Lung (tissue), 13 donors: ENCODE data around the gene GAS2L3. TPM values are rescaled to one million over a fixed set of nuclear protein-coding genes. Genes with fewer than 3 reads are reported as not detected.

Experiments
- ATAC-seq: fragments of 200-7000 bp; cut with Tn5 transposase; one replicate; pipeline ENCODE4 v1.9.1; 2020; ENCODE audit warnings: moderate number of reproducible peaks; ENCODE audit not compliant: insufficient read depth, low FRiP score
- DNase-seq, 3 donors: peaks; one replicate each; pipeline ENCODE4 v3.0.0-alpha.2; 2013 to 2017
- H3K27ac ChIP-seq, 2 donors: one replicate each; pipeline ENCODE4 v1.5.1; 2013; ENCODE audit warnings: mild to moderate bottlenecking in 2 of 2, moderate library complexity in 2 of 2, control low read depth in 1 of 2, inconsistent platforms in 1 of 2, low read depth in 1 of 2, low read length in 1 of 2
- H3K27me3 ChIP-seq, 3 donors: one replicate each; pipeline ENCODE4 v1.5.1; 2013; ENCODE audit warnings: low read length in 2 of 3; ENCODE audit not compliant: control insufficient read depth in 3 of 3, insufficient read depth in 3 of 3
- H3K36me3 ChIP-seq, 4 donors: one replicate each; pipeline ENCODE4 v1.5.1; 2013; ENCODE audit warnings: low read length in 4 of 4, mild to moderate bottlenecking in 1 of 4, moderate library complexity in 1 of 4; ENCODE audit not compliant: control insufficient read depth in 4 of 4, insufficient read depth in 4 of 4
- H3K4me1 ChIP-seq, 5 donors: one replicate each; pipeline ENCODE4 v1.5.1; 2013; ENCODE audit warnings: low read length in 5 of 5, mild to moderate bottlenecking in 2 of 5, moderate library complexity in 1 of 5; ENCODE audit not compliant: control insufficient read depth in 5 of 5, insufficient read depth in 5 of 5
- H3K4me3 ChIP-seq: one replicate; pipeline ENCODE4 v1.5.1; 2013; ENCODE audit warnings: mild to moderate bottlenecking, control low read depth, moderate library complexity
- H3K9ac ChIP-seq, 2 donors: one replicate each; pipeline ENCODE4 v1.5.1; 2013; ENCODE audit warnings: low read length in 2 of 2, control low read depth in 1 of 2; ENCODE audit not compliant: insufficient read depth in 1 of 2
- H3K9me3 ChIP-seq, 4 donors: one replicate each; pipeline ENCODE4 v1.5.1; 2013; ENCODE audit warnings: low read length in 3 of 4, mild to moderate bottlenecking in 1 of 4, moderate library complexity in 1 of 4; ENCODE audit not compliant: control insufficient read depth in 4 of 4, insufficient read depth in 3 of 4
- CTCF ChIP-seq: IDR thresholded peaks from 2 replicates; pipeline ENCODE4 v1.5.1; 2012; ENCODE audit warnings: mild to moderate bottlenecking; ENCODE audit errors: control extremely low read depth, extremely low read depth
- WGBS, 2 donors: extraction: QIAGEN DNeasy Blood & Tissue Kit; methylation state at CpG; one replicate each; pipeline ENCODE4 v1.1.7; 2013; 5-methylcytosine and 5-hydroxymethylcytosine counted together
- polyA plus RNA-seq, 2 donors: library from polyadenylated mRNA; stranded (reverse); fragments of 200-250 nt; gene quantifications; one replicate each; pipeline ENCODE4 v1.2.1, GENCODE V29; 2013
- small RNA-seq: library from RNA; depleted of rRNA; stranded (forward); fragments of <200 nt; gene quantifications from one replicate; pipeline ENCODE3, GENCODE V24; 2014; ENCODE audit warnings: low replicate concordance
- total RNA-seq, 2 donors: library from RNA; depleted of rRNA in 1 of 2; stranded (reverse); fragments of >200 nt in 1 of 2; gene quantifications; one replicate each; pipeline ENCODE4 v1.2.1, GENCODE V29; 2014 to 2021
- donor health status: control.
- donor health status: control.
- donor health status: Bipolar disorder and iron deficiency.
- donor health status: healthy.
- donor health status: DM: yes; HTN: yes; CAD: no.

GAS2L3 gene
- total and polyA plus RNA-seq, 4 donors = 1.7 to 15.6 (median 7.0) TPM

- Histone ChIP-seq H3K27me3 (peaks cover 0 to 9% (median 0%) of the 10 kb centered on the region in 3 donors), H3K27ac (no peak overlapping the region), H3K9ac (no peak overlapping the region), H3K4me1 (no peaks in the 10 kb centered on the region), H3K36me3 (no peaks in the 10 kb centered on the region), H3K4me3 (no peak overlapping the region), H3K9me3 (no peaks in the 10 kb centered on the region)
- WGBS, 2 donors = 59 to 66% methylated on average over 2 of the region's 2 CpGs
- ATAC-seq (no peak), DNase-seq (no peak)
- no peak for TF ChIP-seq CTCF
Measured at GRCh38 chr12:100672075-100672592, 98.7 kb downstream of the GAS2L3 start.

GRCh38 chr12:100674036-100674888 lies 100.8 kb downstream of the GAS2L3 start:
- no peak for ATAC-seq
- peaks cover 0 to 4% (median 0%) of the 10 kb centered on the region in 3 donors for H3K27me3 ChIP-seq

More at GRCh38 chr12:100674036-100674888, 100.8 kb downstream of the GAS2L3 start:
- H3K27ac ChIP-seq = no peak overlapping the region
- 58 to 66% methylated on average over 7 of the region's 7 CpGs for WGBS, 2 donors
- DNase-seq = no peak
- no peaks in the 10 kb centered on the region for H3K9me3 ChIP-seq
- no peak overlapping the region for H3K9ac ChIP-seq
- H3K4me3 ChIP-seq = no peak overlapping the region
- H3K4me1 ChIP-seq = no peaks in the 10 kb centered on the region
- TF ChIP-seq CTCF = no peak
- no peaks in the 10 kb centered on the region for H3K36me3 ChIP-seq

Small RNAs within 50 kb of the gene (small RNA-seq; reads per million reads assigned to genes)
- not detected for gene AC010200.2

Other genes starting within 250 kb of the GAS2L3 start
- 10 to 100 TPM in 1 of 2 donors, under 1 TPM in 1; 0.43 to 14.8 TPM for gene SLC17A8, start 216.6 kb upstream of the GAS2L3 start, total RNA-seq
- under 1 TPM; 0.02 to 0.06 TPM for gene SLC17A8, start 216.6 kb upstream of the GAS2L3 start, polyA plus RNA-seq
- 1 to 10 TPM in 1 of 2 donors, not detected in 1; 1.3 TPM for gene NR1H4, start 99.8 kb upstream of the GAS2L3 start, total RNA-seq
- gene NR1H4, start 99.8 kb upstream of the GAS2L3 start, polyA plus RNA-seq = under 1 TPM in 1 of 2 donors, not detected in 1; 0.06 TPM
- gene ANO4, start 221.1 kb downstream of the GAS2L3 start, total RNA-seq = 1 to 10 TPM; 1.6 to 1.9 TPM
- gene ANO4, start 221.1 kb downstream of the GAS2L3 start, polyA plus RNA-seq = under 1 TPM; 0.10 to 0.16 TPM